Ishikawa (cell line): Measurements from ENCODE around the gene LRIT2.

Experiments used
- CEBPB ChIP-seq: IDR thresholded peaks from 2 replicates; pipeline ENCODE4 v1.6.1; 2012
- CREB1 ChIP-seq: IDR thresholded peaks from 2 replicates; pipeline ENCODE4 v1.6.1; 2012; ENCODE audit warnings: low read depth
- EGR1 ChIP-seq: IDR thresholded peaks from 2 replicates; pipeline ENCODE4 v1.6.1; 2012
- EP300 ChIP-seq: IDR thresholded peaks from 2 replicates; pipeline ENCODE4 v1.6.1; 2012; ENCODE audit warnings: borderline replicate concordance
- FOXM1 ChIP-seq: IDR thresholded peaks from 2 replicates; pipeline ENCODE4 v1.6.1; 2012; ENCODE audit warnings: low read depth, borderline replicate concordance
- NFIC ChIP-seq: IDR thresholded peaks from 2 replicates; pipeline ENCODE4 v1.6.1; 2012
- RAD21 ChIP-seq: IDR thresholded peaks from 2 replicates; pipeline ENCODE4 v1.6.1; 2012; ENCODE audit warnings: low read depth
- TAF1 ChIP-seq: IDR thresholded peaks from 2 replicates; pipeline ENCODE4 v1.6.1; 2012; ENCODE audit warnings: low read depth, mild to moderate bottlenecking
- TCF12 ChIP-seq: IDR thresholded peaks from 2 replicates; pipeline ENCODE4 v1.6.1; 2012; ENCODE audit warnings: low read depth
- TEAD4 ChIP-seq: IDR thresholded peaks from 2 replicates; pipeline ENCODE4 v1.6.1; 2012
- YY1 ChIP-seq: IDR thresholded peaks from 2 replicates; pipeline ENCODE4 v1.6.1; 2012; ENCODE audit warnings: low read depth
- ZBTB7A ChIP-seq: IDR thresholded peaks from 2 replicates; pipeline ENCODE4 v1.6.1; 2012; ENCODE audit warnings: low read depth
- TF ChIP-seq, protein P1 (sequence below): IDR thresholded peaks from 2 replicates; pipeline ENCODE4 v1.6.1; 2012
- TF ChIP-seq, protein P2 (sequence below): IDR thresholded peaks from 2 replicates; pipeline ENCODE4 v1.6.1; 2012; ENCODE audit warnings: low read depth, mild to moderate bottlenecking
- TF ChIP-seq, protein P3 (sequence below): IDR thresholded peaks from 2 replicates; pipeline ENCODE4 v1.6.1; 2012

LRIT2 gene

DNA sequence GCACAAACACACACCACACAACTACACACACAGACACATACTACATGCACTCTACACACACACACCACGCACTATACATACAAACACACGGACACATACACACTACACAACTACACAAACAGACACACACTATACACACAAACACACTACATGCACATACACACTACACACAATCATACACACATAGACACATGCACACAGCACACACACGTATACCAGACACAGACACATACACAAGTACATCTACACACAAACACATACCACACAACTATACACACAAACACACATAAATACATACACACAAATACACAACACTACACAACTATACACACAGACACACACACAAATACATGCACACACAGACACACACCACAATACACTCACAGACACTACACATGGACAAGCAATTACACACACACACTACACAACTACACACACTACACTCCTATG lies 47.2 kb downstream of the LRIT2 start:
- TF ChIP-seq EGR1 (no peak), TEAD4 (no peak), TAF1 (no peak), EP300 (no peak), YY1 (no peak), CEBPB (no peak), FOXM1 (no peak), NFIC (no peak)
- TF ChIP-seq, protein P1, sequence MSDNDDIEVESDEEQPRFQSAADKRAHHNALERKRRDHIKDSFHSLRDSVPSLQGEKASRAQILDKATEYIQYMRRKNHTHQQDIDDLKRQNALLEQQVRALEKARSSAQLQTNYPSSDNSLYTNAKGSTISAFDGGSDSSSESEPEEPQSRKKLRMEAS, result no peak

DNA sequence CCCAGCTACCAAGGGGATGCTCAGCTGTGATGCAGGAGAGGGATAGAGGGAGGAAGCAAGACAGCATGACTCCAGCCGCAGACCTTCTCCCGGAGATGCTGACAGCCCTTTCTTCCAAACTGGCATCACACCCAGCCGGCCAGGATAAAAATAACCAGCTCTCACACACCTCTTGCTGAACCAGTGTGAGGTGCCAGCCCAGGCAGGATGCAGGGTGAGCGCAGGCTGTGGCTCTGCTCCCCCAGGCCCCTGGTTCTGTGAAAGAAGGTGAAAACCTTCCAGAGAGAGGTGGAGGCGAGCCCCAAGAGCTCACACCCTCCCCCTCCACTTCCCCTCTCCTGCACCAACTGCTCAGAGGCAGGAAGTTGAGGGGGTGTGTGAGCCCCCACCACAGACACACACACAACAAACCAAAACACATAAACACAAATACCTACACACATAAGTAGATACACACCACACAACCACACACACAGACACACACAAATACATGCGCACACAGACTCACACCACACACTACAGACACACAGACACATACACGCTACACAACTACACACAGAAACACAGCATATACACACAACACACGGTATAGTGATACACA lies 47.7 kb downstream of the LRIT2 start:
- TF ChIP-seq EGR1 (no peak), EP300 (no peak)
- TF ChIP-seq, protein P1, result no peak

DNA sequence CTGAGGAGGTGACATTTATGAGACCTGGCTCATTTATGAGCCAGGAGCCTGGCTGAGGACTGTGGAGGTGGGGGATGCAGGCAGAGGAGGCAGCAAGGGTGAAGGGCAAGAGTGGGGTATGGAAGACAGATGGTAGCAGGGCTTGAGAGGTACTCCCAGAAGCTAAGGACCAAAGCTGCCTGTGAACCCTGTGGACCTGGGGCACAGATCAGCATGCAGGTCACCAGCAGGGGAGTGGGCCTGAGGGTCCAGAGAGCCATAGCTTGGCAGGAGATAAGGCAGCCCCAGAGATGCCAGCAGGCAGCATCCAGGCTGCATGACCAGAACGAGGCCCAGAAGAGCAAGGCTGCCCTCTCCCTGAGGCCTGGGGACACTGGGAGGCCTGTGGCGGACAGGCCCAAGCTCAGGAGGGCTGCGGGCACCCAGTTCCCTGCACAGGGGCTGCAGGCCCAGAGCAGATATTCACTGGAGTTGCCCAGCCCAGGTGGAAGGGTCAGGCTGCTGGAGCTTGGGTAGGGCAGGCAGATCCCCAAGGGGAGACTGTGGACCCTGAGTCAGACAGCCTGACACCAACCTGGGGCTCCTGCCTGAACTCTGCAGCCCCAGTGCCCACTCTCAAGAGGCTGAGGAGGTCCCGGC lies 48.4 kb downstream of the LRIT2 start:
- no peak for TF ChIP-seq CEBPB
- TF ChIP-seq, protein P2, sequence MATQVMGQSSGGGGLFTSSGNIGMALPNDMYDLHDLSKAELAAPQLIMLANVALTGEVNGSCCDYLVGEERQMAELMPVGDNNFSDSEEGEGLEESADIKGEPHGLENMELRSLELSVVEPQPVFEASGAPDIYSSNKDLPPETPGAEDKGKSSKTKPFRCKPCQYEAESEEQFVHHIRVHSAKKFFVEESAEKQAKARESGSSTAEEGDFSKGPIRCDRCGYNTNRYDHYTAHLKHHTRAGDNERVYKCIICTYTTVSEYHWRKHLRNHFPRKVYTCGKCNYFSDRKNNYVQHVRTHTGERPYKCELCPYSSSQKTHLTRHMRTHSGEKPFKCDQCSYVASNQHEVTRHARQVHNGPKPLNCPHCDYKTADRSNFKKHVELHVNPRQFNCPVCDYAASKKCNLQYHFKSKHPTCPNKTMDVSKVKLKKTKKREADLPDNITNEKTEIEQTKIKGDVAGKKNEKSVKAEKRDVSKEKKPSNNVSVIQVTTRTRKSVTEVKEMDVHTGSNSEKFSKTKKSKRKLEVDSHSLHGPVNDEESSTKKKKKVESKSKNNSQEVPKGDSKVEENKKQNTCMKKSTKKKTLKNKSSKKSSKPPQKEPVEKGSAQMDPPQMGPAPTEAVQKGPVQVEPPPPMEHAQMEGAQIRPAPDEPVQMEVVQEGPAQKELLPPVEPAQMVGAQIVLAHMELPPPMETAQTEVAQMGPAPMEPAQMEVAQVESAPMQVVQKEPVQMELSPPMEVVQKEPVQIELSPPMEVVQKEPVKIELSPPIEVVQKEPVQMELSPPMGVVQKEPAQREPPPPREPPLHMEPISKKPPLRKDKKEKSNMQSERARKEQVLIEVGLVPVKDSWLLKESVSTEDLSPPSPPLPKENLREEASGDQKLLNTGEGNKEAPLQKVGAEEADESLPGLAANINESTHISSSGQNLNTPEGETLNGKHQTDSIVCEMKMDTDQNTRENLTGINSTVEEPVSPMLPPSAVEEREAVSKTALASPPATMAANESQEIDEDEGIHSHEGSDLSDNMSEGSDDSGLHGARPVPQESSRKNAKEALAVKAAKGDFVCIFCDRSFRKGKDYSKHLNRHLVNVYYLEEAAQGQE, result no peak
- TF ChIP-seq NFIC, result no peak
- TF ChIP-seq ZBTB7A, result no peak
- TF ChIP-seq YY1, result no peak
- TF ChIP-seq CREB1, result no peak
- no peak for TF ChIP-seq TEAD4
- TF ChIP-seq FOXM1, result no peak
- no peak for TF ChIP-seq TAF1
- TF ChIP-seq, protein P1, result no peak
- no peak for TF ChIP-seq RAD21
- TF ChIP-seq EP300, result no peak
- TF ChIP-seq, protein P3, sequence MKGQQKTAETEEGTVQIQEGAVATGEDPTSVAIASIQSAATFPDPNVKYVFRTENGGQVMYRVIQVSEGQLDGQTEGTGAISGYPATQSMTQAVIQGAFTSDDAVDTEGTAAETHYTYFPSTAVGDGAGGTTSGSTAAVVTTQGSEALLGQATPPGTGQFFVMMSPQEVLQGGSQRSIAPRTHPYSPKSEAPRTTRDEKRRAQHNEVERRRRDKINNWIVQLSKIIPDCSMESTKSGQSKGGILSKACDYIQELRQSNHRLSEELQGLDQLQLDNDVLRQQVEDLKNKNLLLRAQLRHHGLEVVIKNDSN, result no peak
- TF ChIP-seq EGR1, result no peak
- no peak for TF ChIP-seq TCF12

DNA sequence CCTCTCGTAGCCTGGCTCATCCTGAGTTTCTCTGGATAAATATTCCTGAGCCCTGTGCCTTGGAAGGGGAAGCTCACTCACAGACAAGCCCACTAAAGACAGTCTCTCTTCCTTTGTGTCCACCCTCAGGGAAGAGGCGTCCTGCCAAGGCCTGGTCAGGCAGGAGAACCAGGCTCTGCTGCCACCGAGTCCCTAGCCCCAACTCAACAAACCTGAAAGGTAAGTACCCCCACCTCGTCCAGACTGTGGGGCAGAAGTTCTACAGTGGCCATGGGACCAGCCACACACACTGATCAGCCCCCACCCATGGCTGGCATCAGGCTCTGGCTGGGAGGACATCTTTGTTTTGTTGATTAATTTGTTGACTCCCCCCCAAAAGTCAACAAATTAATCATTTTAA lies 49.0 kb downstream of the LRIT2 start:
- TF ChIP-seq YY1, result no peak
- no peak for TF ChIP-seq RAD21
- no peak for TF ChIP-seq NFIC
- no peak for TF ChIP-seq EGR1
- no peak for TF ChIP-seq CREB1
- TF ChIP-seq, protein P2, result no peak
- TF ChIP-seq, protein P1, result no peak
- no peak for TF ChIP-seq TCF12
- TF ChIP-seq TAF1, result no peak
- no peak for TF ChIP-seq FOXM1
- TF ChIP-seq CEBPB, result no peak
- no peak for TF ChIP-seq EP300
- TF ChIP-seq, protein P3, result no peak
- no peak for TF ChIP-seq ZBTB7A
- no peak for TF ChIP-seq TEAD4

DNA sequence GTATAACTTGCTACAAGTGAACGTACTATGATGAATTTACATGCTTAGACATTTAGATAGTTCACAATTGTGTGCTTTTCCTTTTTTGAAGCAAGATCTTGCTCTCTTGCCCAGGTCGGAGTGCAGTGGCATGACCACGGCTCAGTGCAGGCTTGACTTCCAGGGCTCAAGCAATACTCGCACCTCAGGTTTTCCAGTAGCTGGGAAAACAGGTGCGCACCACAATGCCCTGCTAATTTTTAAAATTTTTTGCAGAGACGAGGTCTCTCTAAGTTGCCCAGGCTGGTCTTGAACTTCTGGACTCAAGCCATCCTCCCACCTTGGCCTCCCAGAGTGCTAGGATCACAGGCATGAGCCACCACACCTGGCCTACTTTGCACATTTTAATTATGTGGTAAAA lies 49.9 kb downstream of the LRIT2 start:
- TF ChIP-seq, protein P1, result no peak
- TF ChIP-seq FOXM1 (no peak), CREB1 (no peak), EGR1 (no peak), NFIC (no peak), EP300 (no peak), TCF12 (no peak), TAF1 (no peak), CEBPB (no peak), ZBTB7A (no peak), YY1 (no peak), RAD21 (no peak), TEAD4 (no peak)
- TF ChIP-seq, protein P2, result no peak
- TF ChIP-seq, protein P3, result no peak
